Neural cell (in vitro differentiated cells): Measurements from ENCODE around the gene KRT32. TPM values are rescaled to one million over a fixed set of nuclear protein-coding genes. Genes with fewer than 3 reads are reported as not detected.

ENCODE experiments used
- H2AFZ ChIP-seq: fragments of 200-600, 300-800 bp; sonication (generic), shearing (Covaris generic); 2 replicates; pipeline ENCODE4 v1.6.0; 2014; ENCODE audit warnings: low read depth, mild to moderate bottlenecking, antibody characterized with exemption, low read length, moderate library complexity
- H3F3A ChIP-seq: fragments of 200-600 bp; shearing (Covaris generic); 2 replicates; pipeline ENCODE4 v1.6.1; 2016; ENCODE audit warnings: mild to moderate bottlenecking, moderate library complexity, mixed read lengths, antibody characterized with exemption, low read length; ENCODE audit not compliant: insufficient read depth, poor library complexity, severe bottlenecking
- H3K27ac ChIP-seq: fragments of 200-600, 300-800 bp; sonication (generic), shearing (Covaris generic); 2 replicates; pipeline ENCODE4 v1.5.1; 2014; ENCODE audit warnings: mild to moderate bottlenecking, low read length, moderate library complexity
- H3K27me3 ChIP-seq: fragments of 300-800, 200-600 bp; sonication (generic), shearing (Covaris generic); 2 replicates; pipeline ENCODE4 v1.6.0; 2014; ENCODE audit warnings: mild to moderate bottlenecking, low read depth, low read length, moderate library complexity; ENCODE audit not compliant: insufficient read depth
- H3K36me3 ChIP-seq: fragments of 300-800, 200-600 bp; sonication (generic), shearing (Covaris generic); 2 replicates; pipeline ENCODE4 v1.5.1; 2014; ENCODE audit warnings: mild to moderate bottlenecking, antibody characterized with exemption, low read length, moderate library complexity; ENCODE audit not compliant: insufficient read depth
- H3K4me2 ChIP-seq: fragments of 300-800, 200-600 bp; sonication (generic), shearing (Covaris generic); 2 replicates; pipeline ENCODE4 v1.6.0; 2014; ENCODE audit warnings: mild to moderate bottlenecking, low read length
- H3K4me3 ChIP-seq: fragments of 300-800, 200-600 bp; sonication (generic), shearing (Covaris generic); 2 replicates; pipeline ENCODE4 v1.5.1; 2014; ENCODE audit warnings: mild to moderate bottlenecking, low read length, moderate library complexity
- H3K79me2 ChIP-seq: fragments of 200-600 bp; shearing (Covaris generic); replicated peaks from 2 replicates; pipeline ENCODE4 v1.6.0; 2014; ENCODE audit warnings: mild to moderate bottlenecking, low read length, moderate library complexity; ENCODE audit not compliant: insufficient read depth
- H3K9ac ChIP-seq: fragments of 300-800, 200-600 bp; sonication (generic), shearing (Covaris generic); 2 replicates; pipeline ENCODE4 v1.6.1; 2016; ENCODE audit warnings: mild to moderate bottlenecking, low read length, mixed read lengths
- H3K9me2 ChIP-seq: fragments of 200-600 bp; shearing (Covaris generic); 2 replicates; pipeline ENCODE4 v1.6.1; 2016; ENCODE audit warnings: mild to moderate bottlenecking, low read length, mixed read lengths; ENCODE audit not compliant: insufficient read depth
- H3K9me3 ChIP-seq: fragments of 200-600, 300-800 bp; sonication (generic), shearing (Covaris generic); 2 replicates; pipeline ENCODE4 v1.6.1; 2016; ENCODE audit warnings: mild to moderate bottlenecking, mixed run types, low read length, moderate library complexity, mixed read lengths
- H4K20me1 ChIP-seq: fragments of 200-600 bp; shearing (Covaris generic); 2 replicates; pipeline ENCODE4 v1.6.1; 2016; ENCODE audit warnings: mild to moderate bottlenecking, mixed run types; ENCODE audit not compliant: insufficient read depth
- EP300 ChIP-seq: fragments of 450-650 bp; conservative IDR thresholded peaks from 2 replicates; pipeline ENCODE4 v1.6.1; 2014; ENCODE audit warnings: antibody characterized with exemption, mild to moderate bottlenecking, moderate library complexity; ENCODE audit not compliant: poor library complexity, severe bottlenecking
- EZH2 ChIP-seq: fragments of 200-600, 300-800 bp; shearing (Covaris generic), sonication (generic); IDR thresholded peaks from 2 replicates; pipeline ENCODE4 v1.6.1; 2014; ENCODE audit warnings: antibody characterized with exemption, low read length, borderline replicate concordance, mild to moderate bottlenecking; ENCODE audit not compliant: insufficient read depth, poor library complexity, severe bottlenecking
- MXI1 ChIP-seq: fragments of 450-650 bp; conservative IDR thresholded peaks from 2 replicates; pipeline ENCODE4 v1.6.1; 2014; ENCODE audit warnings: antibody characterized with exemption, mild to moderate bottlenecking; ENCODE audit not compliant: poor library complexity, severe bottlenecking
- POLR2AphosphoS5 ChIP-seq: IDR thresholded peaks from 2 replicates; pipeline ENCODE4 v1.6.1; 2012
- RAD21 ChIP-seq: fragments of 450-650 bp; conservative IDR thresholded peaks from 2 replicates; pipeline ENCODE4 v1.6.1; 2014; ENCODE audit warnings: antibody characterized with exemption, mild to moderate bottlenecking, moderate library complexity
- SMC3 ChIP-seq: fragments of 450-650 bp; conservative IDR thresholded peaks from 2 replicates; pipeline ENCODE4 v1.6.1; 2014; ENCODE audit warnings: antibody characterized with exemption, mild to moderate bottlenecking, moderate library complexity; ENCODE audit not compliant: poor library complexity
- TAF1 ChIP-seq: IDR thresholded peaks from 2 replicates; pipeline ENCODE4 v1.6.1; 2012; ENCODE audit warnings: low read depth
- polyA plus RNA-seq: library from polyadenylated mRNA; depleted of rRNA; stranded (reverse); fragments of >200 nt; gene quantifications from 2 replicates; pipeline ENCODE4 v1.2.3, GENCODE V29; 2014
- TF ChIP-seq, protein P1 (sequence below): IDR thresholded peaks from 2 replicates; pipeline ENCODE4 v1.6.1; 2012; ENCODE audit warnings: borderline replicate concordance
- TF ChIP-seq, protein P2 (sequence below): fragments of 450-650 bp; IDR thresholded peaks from 2 replicates; pipeline ENCODE4 v1.5.1; 2014; ENCODE audit warnings: antibody characterized with exemption, mild to moderate bottlenecking, moderate library complexity; ENCODE audit not compliant: poor library complexity, severe bottlenecking

The KRT32 gene
- polyA plus RNA-seq, 1 donor from 2014 or later: not detected

DNA sequence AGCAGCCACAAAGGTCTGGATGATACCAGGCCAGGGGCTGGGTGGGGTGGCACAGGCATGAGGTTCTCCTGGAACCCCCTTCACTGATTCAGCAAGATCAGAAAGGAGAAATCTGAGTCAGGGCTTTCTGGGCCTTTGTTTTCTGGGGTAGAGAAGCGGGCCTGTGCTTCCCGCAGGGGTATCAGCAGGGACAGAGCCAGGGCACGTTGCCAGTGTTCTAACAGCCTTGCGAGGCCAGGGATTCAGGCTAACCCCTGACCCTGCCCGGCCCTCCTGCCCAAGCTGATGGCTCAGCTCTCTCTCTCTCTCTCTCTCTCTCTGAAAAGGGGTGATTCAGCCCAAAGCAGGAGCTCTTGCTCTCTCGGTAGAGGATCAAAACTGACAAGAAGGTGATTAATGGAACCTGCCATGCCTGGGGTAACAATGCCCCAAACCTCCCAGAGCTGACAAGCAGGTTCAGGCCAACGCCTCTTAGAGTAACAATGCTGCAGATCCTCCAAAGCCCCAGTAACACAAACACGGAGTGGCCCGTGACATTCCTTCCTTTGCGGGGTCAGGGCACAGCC, 40.2 kb upstream of the KRT32 start:
- no peak overlapping the region for H3K4me2 ChIP-seq
- no peaks in the 10 kb centered on the region for H4K20me1 ChIP-seq
- no peaks in the 10 kb centered on the region for H3K9me2 ChIP-seq
- H3K36me3 ChIP-seq: no peaks in the 10 kb centered on the region
- no peaks in the 10 kb centered on the region for H3K79me2 ChIP-seq
- H3K9ac ChIP-seq: no peak overlapping the region
- H3K27ac ChIP-seq: no peak overlapping the region
- H3K27me3 ChIP-seq: no peaks in the 10 kb centered on the region
- H3K4me3 ChIP-seq: no peak overlapping the region
- no peak overlapping the region for H2AFZ ChIP-seq
- H3K9me3 ChIP-seq: no peaks in the 10 kb centered on the region
- H3F3A ChIP-seq: no peaks in the 10 kb centered on the region
- TF ChIP-seq SMC3: no peak
- TF ChIP-seq, protein P1, sequence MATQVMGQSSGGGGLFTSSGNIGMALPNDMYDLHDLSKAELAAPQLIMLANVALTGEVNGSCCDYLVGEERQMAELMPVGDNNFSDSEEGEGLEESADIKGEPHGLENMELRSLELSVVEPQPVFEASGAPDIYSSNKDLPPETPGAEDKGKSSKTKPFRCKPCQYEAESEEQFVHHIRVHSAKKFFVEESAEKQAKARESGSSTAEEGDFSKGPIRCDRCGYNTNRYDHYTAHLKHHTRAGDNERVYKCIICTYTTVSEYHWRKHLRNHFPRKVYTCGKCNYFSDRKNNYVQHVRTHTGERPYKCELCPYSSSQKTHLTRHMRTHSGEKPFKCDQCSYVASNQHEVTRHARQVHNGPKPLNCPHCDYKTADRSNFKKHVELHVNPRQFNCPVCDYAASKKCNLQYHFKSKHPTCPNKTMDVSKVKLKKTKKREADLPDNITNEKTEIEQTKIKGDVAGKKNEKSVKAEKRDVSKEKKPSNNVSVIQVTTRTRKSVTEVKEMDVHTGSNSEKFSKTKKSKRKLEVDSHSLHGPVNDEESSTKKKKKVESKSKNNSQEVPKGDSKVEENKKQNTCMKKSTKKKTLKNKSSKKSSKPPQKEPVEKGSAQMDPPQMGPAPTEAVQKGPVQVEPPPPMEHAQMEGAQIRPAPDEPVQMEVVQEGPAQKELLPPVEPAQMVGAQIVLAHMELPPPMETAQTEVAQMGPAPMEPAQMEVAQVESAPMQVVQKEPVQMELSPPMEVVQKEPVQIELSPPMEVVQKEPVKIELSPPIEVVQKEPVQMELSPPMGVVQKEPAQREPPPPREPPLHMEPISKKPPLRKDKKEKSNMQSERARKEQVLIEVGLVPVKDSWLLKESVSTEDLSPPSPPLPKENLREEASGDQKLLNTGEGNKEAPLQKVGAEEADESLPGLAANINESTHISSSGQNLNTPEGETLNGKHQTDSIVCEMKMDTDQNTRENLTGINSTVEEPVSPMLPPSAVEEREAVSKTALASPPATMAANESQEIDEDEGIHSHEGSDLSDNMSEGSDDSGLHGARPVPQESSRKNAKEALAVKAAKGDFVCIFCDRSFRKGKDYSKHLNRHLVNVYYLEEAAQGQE: no peak
- TF ChIP-seq TAF1: no peak
- TF ChIP-seq POLR2AphosphoS5: no peak
- no peak for TF ChIP-seq EP300
- no peak for TF ChIP-seq RAD21
- TF ChIP-seq, protein P2, sequence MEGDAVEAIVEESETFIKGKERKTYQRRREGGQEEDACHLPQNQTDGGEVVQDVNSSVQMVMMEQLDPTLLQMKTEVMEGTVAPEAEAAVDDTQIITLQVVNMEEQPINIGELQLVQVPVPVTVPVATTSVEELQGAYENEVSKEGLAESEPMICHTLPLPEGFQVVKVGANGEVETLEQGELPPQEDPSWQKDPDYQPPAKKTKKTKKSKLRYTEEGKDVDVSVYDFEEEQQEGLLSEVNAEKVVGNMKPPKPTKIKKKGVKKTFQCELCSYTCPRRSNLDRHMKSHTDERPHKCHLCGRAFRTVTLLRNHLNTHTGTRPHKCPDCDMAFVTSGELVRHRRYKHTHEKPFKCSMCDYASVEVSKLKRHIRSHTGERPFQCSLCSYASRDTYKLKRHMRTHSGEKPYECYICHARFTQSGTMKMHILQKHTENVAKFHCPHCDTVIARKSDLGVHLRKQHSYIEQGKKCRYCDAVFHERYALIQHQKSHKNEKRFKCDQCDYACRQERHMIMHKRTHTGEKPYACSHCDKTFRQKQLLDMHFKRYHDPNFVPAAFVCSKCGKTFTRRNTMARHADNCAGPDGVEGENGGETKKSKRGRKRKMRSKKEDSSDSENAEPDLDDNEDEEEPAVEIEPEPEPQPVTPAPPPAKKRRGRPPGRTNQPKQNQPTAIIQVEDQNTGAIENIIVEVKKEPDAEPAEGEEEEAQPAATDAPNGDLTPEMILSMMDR: no peak
- TF ChIP-seq MXI1: no peak
- TF ChIP-seq EZH2: no peak

DNA sequence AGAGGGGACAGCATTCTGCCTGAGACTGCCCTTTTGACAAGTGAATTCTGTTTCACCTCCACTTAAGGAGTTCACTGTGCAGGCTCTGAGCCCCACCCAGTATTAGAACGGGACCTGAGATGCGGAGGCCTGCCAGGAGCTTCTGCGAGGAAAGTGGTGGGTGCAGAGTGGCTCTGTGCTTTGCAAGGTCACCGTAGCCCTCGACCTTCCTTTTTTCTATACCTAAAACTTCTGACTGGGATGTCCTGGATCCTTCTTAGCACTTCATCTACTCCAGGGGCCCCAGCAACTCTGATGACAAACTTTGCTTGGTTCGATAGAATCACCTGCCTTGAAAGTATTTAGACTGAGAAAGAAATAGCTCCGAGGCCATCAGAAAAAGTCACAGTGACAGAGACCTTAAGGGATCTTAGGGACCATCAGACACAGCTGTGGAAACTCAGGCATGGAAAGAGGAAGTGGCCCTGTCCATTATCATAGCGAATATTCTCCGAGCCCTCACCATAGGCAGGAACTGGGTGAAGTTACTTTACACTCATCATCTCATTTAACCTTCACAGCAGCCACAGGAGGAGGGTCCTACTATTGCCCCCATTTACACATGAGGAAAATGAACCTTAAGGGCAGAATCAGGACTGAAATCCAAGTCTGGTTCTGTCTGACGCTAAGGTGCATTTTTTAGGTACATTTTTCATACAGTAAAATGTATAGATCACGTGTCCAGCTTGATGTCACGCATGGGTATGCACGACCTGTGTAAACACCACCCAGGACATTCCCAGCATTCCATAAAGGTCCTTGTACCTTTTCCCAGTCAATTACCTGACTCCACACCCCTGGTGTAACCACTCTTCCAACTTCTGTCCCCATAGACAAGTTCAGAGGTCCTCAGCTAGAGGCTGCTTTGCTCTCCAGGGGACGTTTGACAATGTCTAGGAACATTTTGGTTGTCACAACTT, 38.9 kb upstream of the KRT32 start:
- Histone ChIP-seq H4K20me1 (no peaks in the 10 kb centered on the region), H3K79me2 (no peaks in the 10 kb centered on the region), H3F3A (no peaks in the 10 kb centered on the region), H3K27me3 (no peaks in the 10 kb centered on the region), H3K4me3 (no peak overlapping the region), H3K9me3 (no peaks in the 10 kb centered on the region), H3K4me2 (no peak overlapping the region), H3K27ac (no peak overlapping the region), H3K9ac (no peak overlapping the region), H3K9me2 (no peaks in the 10 kb centered on the region), H2AFZ (no peak overlapping the region), H3K36me3 (no peaks in the 10 kb centered on the region)
- TF ChIP-seq, protein P1: no peak
- TF ChIP-seq, protein P2: no peak
- TF ChIP-seq EP300: no peak
